RWPE2 (cell line): ENCODE results near the gene SOX21.

Experiments
- ATAC-seq: fragments of 200-7000 bp; cut with Tn5 transposase; 3 replicates; pipeline ENCODE4 v1.9.1; 2021; ENCODE audit warnings: low read depth
- DNase-seq: peaks from one replicate; pipeline ENCODE4 v3.0.0-alpha.2; 2020; ENCODE audit warnings: low spot score
- H3K27ac ChIP-seq: fragments of 450-650 bp; 2 replicates; pipeline ENCODE4 v1.5.1; 2017; ENCODE audit warnings: mild to moderate bottlenecking; ENCODE audit not compliant: poor library complexity, severe bottlenecking
- H3K27me3 ChIP-seq: fragments of 250-450 bp; sonication (Bioruptor Pico); 2 replicates; pipeline ENCODE4 v1.5.1; 2021; ENCODE audit warnings: mild to moderate bottlenecking, moderate library complexity; ENCODE audit not compliant: insufficient read depth, poor library complexity, severe bottlenecking
- H3K36me3 ChIP-seq: fragments of 250-450 bp; sonication (Bioruptor Pico); 2 replicates; pipeline ENCODE4 v1.5.1; 2020; ENCODE audit warnings: low read depth, mild to moderate bottlenecking, moderate library complexity
- H3K4me1 ChIP-seq: fragments of 250-450 bp; sonication (Bioruptor Pico); 2 replicates; pipeline ENCODE4 v1.5.1; 2021; ENCODE audit warnings: mild to moderate bottlenecking, moderate library complexity; ENCODE audit not compliant: insufficient read depth, poor library complexity, severe bottlenecking
- H3K4me3 ChIP-seq: fragments of 250-450 bp; sonication (Bioruptor Pico); 2 replicates; pipeline ENCODE4 v1.5.1; 2021; ENCODE audit warnings: mild to moderate bottlenecking, moderate library complexity; ENCODE audit not compliant: severe bottlenecking
- H3K9me3 ChIP-seq: fragments of 250-450 bp; sonication (Bioruptor Pico); 2 replicates; pipeline ENCODE4 v1.5.1; 2021; ENCODE audit warnings: mild to moderate bottlenecking, moderate library complexity; ENCODE audit not compliant: severe bottlenecking
- CTCF ChIP-seq: fragments of 450-650 bp; IDR thresholded peaks from one replicate; pipeline ENCODE4 v1.5.1; 2017; ENCODE audit warnings: mild to moderate bottlenecking, moderate library complexity; ENCODE audit not compliant: poor library complexity, severe bottlenecking

The SOX21 gene

GRCh38 chr13:94703271-94703670, 9.1 kb downstream of the SOX21 start:
- Histone ChIP-seq H3K4me1 (no peaks in the 10 kb centered on the region), H3K4me3 (no peak overlapping the region), H3K27ac (no peak overlapping the region), H3K27me3 (peaks cover 29% of the 10 kb centered on the region), H3K36me3 (no peaks in the 10 kb centered on the region), H3K9me3 (no peaks in the 10 kb centered on the region)
- DNase-seq (no peak), ATAC-seq (no peak)
- no peak for TF ChIP-seq CTCF

DNA sequence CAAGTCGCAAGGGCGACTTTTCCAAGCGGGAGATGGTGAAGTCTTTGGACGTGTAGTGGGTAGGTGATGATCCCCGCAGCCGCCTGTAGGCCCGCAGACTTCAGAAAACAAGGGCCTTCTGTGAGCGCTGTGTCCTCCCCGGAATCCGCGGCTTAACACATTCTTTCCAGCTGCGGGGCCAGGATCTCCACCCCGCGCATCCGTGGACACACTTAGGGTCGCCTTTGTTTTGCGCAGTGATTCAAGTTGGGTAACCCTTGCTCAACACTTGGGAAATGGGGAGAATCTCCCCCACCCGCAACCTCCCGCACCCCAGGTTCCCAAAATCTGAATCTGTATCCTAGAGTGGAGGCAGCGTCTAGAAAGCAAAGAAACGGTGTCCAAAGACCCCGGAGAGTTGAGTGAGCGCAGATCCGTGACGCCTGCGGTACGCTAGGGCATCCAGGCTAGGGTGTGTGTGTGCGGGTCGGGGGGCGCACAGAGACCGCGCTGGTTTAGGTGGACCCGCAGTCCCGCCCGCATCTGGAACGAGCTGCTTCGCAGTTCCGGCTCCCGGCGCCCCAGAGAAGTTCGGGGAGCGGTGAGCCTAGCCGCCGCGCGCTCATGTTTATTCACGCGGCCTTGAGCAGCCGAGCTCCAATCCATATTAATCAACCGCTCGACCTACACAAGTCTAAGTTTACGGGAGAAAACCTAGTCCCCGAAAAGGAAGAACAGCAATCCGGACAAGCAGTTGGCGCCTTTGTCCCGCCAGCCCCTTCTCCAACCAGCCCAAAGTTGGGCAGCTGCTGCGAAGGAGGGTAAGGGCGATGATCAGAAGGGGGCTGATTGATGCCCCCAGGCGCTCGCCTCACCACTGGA, 9.9 kb downstream of the SOX21 start:
- no peak overlapping the region for H3K27ac ChIP-seq
- no peaks in the 10 kb centered on the region for H3K9me3 ChIP-seq
- DNase-seq (no peak), ATAC-seq (no peak)
- H3K4me3 ChIP-seq = no peak overlapping the region
- peaks cover 20% of the 10 kb centered on the region for H3K27me3 ChIP-seq
- no peak for TF ChIP-seq CTCF
- no peaks in the 10 kb centered on the region for H3K4me1 ChIP-seq
- no peaks in the 10 kb centered on the region for H3K36me3 ChIP-seq

DNA sequence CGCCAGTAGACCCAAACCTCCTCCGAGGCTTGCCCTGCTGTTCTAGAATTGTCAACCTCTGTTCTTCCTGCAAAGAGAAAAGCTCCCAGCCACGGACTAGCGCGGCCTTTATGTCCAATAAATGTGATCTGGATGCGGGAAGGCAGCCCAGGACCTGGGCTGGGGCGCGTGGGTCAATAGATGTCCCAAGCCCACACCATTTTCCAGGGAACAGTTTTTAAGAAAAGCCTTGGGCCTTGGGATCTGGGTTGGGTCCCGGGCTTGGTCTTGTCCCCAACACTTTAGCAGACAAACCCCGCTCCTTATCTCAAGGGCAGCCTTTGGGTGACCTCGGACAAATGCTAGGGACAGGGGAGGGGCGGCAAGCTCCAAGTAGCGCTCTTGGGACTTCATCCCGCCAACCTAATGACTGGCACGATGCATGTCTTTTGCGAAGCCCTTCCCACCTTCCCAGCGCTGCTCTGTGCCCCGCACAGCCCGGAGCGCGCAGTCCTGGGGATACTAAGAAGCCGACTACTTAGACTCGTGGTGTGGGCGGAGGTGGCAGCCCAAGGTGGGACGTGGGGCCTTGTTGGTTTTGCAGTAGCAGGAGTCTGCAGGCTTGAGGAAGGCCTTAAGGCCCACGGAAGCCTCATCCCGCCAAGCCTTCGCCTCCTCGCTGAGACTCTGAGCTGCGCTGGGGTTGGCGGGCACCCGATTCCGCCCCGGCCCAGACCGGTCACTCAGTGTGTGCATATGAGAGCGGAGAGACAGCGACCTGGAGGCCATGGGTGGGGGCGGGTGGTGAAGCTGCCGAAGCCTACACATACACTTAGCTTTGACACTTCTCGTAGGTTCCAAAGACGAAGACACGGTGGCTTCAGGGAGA, 10.8 kb downstream of the SOX21 start:
- H3K9me3 ChIP-seq = no peaks in the 10 kb centered on the region
- no peak for ATAC-seq
- H3K27ac ChIP-seq = no peak overlapping the region
- no peak overlapping the region for H3K4me3 ChIP-seq
- TF ChIP-seq CTCF = no peak
- DNase-seq = no peak
- peaks cover 12% of the 10 kb centered on the region for H3K27me3 ChIP-seq
- no peaks in the 10 kb centered on the region for H3K4me1 ChIP-seq
- H3K36me3 ChIP-seq = no peaks in the 10 kb centered on the region

GRCh38 chr13:94700536-94700935, 11.8 kb downstream of the SOX21 start:
- H3K4me3 ChIP-seq = no peak overlapping the region
- no peak for DNase-seq
- H3K36me3 ChIP-seq = no peaks in the 10 kb centered on the region
- no peak for TF ChIP-seq CTCF
- ATAC-seq = no peak
- peaks cover 2% of the 10 kb centered on the region for H3K27me3 ChIP-seq
- H3K9me3 ChIP-seq = no peaks in the 10 kb centered on the region
- H3K4me1 ChIP-seq = no peaks in the 10 kb centered on the region
- no peak overlapping the region for H3K27ac ChIP-seq
